ENCODE measurements around the gene FXYD6.

FXYD6 gene

GRCh38 chr11:117883063-117883462 lies 6.6 kb upstream of the FXYD6 start:
- no peak for DNase-seq

GRCh38 chr11:117882311-117882905 lies 6.0 kb upstream of the FXYD6 start:
- no peak for DNase-seq

DNA sequence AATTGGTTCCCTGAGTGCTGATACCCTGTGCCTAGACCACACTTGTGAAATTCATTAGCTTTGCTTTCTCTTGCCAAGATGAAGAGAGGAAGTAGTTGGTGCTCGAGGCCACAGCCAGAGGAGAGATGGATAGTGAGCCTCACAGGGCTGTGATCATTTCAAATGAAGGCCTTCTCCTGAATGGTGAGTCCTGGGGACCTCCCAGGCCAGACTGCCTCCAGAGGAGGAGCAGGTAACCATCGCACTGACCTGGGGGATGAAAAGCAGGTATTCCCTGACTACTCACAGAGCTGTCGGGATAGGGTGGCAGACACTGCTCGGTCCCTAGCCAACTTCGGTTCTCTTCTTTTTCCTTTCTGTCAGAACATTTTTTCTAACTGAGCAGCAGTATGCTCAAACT lies 4.8 kb upstream of the FXYD6 start:
- no peak for DNase-seq

- no peak for DNase-seq
These were observed 3.3 kb upstream of the FXYD6 start for GRCh38 chr11:117879516-117880480.

DNA sequence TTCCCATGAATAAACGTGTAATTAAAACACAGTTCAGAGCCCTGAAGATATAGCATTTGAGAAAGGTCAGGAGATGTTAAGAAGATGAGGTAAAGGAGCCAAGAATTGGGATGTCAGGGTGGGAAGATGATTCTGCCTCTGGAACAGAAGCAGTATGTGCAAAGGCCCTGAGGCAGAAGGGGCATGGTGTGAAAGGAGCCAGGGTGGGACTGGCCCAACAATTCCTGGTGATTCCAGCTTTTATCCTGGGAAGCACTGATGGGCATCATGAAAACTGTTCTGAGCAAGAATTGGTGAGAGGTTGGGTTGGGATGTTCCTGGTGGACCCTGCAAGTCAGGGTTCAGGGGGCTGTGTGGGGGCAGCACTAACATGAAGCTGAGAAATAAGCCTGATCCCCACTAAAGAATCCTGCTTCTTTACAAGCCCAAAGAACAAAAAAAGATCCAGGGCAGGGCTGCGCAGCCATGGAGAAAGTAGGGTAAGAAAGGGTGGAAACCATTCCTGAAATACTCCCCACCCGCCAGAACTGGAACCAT lies 2.5 kb upstream of the FXYD6 start:
- DNase-seq, result no peak

DNA sequence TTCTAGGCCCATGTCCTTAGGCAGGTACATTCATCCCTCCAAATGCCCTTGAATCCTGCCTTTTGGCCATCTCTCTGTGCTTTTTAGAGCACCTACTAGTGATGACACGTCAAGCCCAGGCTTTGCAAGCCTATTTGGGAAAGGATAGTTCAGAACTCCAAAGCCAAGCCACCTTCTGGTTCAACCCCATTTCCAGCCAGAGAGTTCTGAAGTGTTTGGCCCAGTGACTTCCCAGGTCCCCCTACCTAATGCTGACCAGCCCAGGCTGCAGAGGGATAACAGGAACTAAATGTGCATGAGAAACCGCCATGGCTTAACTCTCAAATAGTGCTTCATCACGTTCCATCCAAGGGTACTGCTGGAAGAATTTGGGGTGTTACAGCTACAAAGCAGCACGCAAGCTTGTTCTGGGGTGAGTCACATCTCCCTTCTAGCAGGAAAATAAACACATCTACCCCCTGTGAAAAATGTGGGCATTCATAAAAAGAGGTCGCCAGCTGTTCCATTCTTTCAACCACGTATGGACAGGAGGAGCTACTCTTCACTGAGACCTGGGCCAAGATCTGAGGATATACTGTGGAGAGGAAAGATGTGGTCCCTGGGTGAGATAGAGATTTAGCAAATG lies 2.0 kb upstream of the FXYD6 start:
- no peak for DNase-seq

DNA sequence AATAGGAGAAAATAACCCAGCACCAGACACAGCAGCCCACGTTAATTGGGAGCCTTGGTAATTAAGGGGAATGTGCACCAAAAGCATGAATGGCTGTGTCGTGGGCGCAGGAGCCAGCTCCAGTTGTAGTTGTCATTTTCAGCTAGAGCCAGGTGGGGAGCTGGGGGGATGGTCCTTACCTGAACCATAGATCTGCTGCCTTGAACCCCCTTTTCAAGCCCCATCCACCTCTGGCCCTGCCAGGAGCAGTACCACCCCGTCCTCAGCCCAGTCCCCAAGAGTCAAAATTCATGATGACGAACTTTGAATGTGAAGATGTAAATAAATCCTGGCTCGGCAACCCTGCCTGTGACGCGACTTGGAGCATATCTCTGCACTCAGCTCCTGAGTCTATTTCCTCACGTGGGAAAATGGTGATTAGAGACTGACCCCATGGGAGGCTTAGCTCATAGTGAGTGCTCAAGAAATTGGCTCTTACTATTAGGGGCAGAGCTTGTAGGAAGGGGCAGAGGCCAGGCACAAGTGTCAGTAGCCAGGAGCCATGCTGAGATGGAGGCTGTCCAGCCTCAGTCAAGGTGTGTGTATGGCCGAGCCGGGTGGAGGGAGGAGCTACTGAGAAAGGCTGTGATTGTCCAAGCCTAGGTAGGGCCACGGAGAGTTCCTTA lies 794 bp upstream of the FXYD6 start:
- no peak for DNase-seq

- no peak for DNase-seq
These were observed 458 bp downstream of the FXYD6 start for GRCh38 chr11:117876059-117876340.

- DNase-seq, result peak; percentile 14
These were observed 938 bp downstream of the FXYD6 start for GRCh38 chr11:117875382-117876058.

DNA sequence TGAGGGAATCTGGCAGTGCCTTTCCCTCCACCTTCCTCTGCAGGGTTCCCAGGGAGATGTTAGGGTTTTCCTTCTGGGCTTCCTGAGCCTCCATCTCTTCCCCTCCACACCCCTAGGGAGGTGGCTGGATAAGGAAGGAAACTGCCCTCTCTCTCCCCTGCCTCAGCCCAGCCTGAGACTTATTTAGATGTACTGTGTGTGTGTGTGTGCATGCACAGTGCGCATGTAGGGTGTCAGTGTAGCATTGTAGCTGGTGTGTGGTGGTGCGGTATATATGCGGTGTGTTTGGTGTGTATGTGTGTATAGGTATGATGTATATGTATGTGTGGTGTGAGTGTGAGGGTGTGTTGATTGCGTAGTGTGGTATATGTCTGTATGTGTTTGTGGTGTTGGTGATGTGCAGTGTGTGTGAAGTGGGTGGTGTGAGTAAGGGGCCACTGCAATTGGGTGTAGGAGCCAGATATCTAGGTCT lies 1.5 kb downstream of the FXYD6 start:
- DNase-seq, result no peak

DNA sequence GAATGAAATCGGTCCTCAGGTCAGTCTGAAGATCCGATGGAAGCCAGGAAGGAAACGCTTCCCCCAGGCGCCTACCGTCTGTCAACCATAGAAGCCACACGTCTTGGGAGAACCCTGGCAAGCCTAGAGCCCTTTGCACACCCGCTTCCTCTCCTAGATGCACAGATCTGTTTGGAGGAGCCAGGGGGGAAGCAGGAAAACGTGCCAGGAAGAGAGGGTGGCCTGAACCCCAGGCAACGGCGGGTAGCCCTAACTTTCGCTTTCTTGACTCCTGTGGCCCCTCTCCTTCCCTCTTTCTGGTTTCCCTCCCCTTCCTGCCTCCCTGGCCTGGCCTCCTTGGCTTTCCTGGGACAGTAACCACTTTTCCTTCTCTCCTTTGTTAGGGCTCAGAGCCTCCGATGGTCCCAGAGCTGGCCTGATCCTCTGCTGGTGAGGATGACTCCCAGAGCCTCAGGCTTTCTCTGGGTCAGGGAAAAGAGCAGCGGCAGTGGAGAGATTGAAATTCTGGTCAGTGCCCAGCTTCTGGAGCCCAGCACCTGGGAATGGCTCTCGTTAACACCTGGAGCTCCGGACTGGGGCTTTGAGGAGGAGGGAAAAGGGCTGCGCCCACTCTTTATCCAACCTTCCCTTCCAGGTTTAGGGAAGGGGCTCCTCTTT lies 2.1 kb downstream of the FXYD6 start:
- DNase-seq, result no peak

DNA sequence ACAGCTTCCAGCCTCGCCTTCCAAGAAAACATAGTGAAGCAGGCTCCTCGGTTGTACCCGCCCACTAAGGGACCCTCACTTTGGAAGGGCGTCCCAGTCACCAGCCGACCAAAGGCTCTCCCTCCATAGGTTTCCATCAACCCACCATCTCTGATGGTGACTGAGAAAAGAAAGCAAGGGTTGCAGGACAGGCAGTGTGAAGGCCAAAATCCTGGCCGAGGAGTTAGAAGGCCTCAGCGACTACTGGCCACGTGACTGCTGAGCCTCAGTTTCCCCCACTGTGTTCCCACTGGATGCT lies 2.7 kb downstream of the FXYD6 start:
- no peak for DNase-seq

DNA sequence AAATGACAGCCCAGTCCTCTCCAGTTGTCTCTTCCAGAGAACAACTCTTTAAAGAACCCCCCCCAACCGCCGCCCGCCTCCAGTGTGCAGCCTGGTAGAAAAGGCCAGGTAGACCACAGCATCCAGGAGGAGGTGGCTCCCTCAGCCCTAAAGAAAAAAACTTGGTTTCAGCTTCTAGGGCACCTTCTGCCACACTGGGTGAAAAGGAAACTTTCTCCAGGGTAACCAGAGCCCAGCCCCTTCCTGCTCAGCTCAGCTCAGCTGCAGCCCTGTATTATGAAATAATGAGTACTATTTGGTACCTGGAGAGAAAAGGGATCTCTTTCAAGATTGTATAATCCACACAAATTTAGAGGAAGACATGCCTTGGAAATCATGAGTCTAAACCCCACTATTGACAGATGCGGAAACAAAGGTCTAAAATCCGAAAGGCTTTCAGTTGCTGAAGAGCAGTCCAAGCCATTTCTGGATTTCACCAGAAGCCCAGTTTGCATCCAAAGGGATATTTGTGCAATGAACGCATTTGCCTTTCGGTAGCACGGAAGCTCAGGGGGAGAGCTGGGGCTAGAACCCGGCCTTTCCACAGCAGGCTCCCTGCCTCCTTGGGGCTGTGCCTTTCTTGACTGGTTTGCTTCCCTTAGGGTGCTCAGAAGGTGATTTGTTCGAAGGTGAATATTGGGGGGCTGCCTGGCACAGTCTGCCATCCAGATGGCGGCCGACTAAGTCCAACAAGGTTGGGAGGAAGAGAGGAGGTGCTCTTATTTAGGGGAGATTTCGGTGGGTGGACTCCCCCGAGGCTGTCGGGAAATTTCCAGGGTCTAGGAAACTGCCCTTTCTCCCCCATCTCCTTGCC lies 3.3 kb downstream of the FXYD6 start:
- no peak for DNase-seq

- no peak for DNase-seq
These were observed 4.0 kb downstream of the FXYD6 start for GRCh38 chr11:117872420-117872961.

DNA sequence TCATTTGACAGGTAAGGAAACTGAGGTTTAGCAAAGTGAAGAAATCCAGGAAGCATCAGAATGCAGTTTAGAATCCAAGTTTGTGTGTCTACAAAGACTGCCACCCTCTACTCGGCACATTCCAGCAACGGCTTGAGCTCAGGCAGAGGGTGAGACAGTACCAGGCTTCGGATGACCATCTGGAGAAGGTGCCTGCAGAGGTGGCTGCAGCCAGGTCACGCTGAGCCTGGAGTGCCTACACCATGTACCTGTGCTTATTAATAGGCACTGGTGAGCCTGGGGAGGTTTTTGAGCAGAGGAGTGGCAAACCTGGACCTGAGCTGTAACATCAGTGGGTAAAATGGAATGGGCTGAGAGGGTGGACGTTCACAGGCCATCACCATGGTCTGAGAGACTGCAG lies 4.7 kb downstream of the FXYD6 start:
- DNase-seq, result no peak

- DNase-seq, result no peak
These were observed 5.3 kb downstream of the FXYD6 start for GRCh38 chr11:117871160-117871559.

DNA sequence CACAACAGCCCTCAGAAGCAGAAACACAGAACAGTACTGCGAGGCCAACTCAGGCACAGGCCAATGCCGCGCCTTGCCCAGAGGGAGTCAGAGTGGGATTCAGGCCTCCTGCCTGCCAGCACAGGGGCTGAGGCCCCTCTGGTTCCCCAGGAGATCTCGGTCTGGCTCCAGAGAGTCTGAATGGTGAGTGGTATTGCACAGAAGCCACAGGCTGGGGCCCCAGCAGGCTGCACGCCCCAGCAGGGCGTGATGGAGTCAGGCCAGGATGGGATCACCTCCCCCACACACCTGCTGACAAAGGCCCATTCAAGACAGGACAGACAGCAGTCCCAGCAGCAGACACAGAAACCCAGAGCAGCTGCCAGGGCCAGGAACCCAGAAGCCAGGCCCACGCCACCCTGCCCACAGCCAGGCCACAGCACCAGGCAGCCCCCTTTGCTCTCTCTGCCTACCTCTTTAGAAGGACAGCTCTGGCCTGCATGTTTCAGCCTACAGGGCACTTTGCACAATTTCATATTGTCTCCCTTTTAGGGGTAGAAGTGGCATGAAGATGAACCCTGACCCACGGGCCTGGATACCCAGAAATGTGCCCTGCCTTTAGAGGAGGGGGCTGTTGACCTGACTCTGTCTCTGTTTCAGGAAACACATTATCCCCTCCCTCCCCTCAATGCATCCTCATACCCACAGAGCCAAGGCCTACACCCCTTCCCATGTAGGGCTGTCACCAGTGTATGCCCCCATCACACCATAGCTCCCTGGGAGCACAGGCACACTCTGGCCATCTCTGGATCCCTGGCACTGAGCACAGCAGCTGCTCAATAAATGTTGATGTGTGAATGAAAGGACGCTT lies 6.1 kb downstream of the FXYD6 start:
- no peak for DNase-seq

DNA sequence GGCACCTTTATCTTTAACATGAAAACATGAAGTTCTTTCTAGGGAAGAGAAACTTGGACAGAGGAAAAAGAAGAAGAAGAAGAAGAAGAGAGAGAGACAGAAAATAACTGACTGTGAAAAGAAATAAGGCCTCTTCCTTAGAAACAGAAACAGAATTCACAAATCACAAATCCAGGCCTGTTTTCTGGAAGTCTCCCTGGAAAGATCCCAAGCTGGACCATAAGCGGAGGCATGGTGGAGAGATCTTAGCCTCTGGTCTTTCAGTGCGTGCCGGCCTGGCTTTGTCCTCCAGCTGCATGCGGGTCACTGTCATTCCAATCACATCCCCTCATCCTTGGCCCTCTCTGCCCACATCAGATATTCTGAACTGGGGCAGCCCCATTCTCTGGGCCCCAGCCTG lies 6.9 kb downstream of the FXYD6 start:
- DNase-seq, result no peak

DNA sequence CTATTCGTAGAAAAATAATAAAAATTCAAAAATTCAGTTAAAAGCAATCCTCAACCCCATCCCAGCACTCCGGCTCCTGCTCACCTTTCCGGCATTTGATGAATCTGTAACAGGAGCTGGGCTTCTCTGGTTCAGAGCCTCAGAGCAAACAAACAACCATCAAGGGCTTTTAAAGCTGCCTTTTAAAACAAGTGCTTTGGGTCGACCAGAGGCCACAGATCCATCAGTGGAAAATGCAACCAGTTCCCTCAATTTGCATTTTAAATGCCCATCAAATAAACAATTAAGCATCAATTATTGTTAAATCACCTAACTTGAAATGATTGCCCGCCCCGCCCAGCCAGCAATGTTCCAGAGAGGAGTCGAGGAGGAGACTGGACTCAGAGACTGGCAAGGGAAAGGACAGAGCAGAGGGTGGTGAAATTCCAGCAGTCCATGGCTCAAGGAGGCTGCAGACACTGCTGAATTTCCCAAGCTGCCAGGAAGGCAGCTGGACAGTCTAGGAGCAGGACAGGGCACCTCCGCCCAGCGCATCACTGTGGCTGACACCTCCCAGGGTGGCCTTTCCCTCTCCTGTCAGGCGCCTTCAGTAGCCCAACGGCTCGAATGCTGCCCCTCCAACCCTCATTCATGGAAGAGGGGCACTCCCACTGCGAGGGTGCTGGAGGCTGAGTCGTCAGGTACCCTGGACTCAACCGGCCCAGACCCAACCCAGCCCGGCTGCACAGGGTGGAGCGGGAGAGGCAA lies 7.5 kb downstream of the FXYD6 start:
- DNase-seq, result no peak
